Vagina (tissue), 2 donors: ENCODE data around the gene KIF23. TPM values are rescaled to one million over a fixed set of nuclear protein-coding genes. Genes with fewer than 3 reads are reported as not detected.
A peak's percentile ranks its signal among the peaks of the same experiment; 100 is the strongest.

Source experiments
- DNase-seq, 2 donors: peaks; one replicate each; pipeline ENCODE4 v3.0.0-alpha.2; 2017; ENCODE audit errors: extremely low spot score in 2 of 2
- H3K27ac ChIP-seq: fragments of 200-600 bp; sonication (generic); one replicate; pipeline ENCODE4 v1.5.1; 2019
- H3K27me3 ChIP-seq: fragments of 200-600 bp; sonication (generic); one replicate; pipeline ENCODE4 v1.5.1; 2019
- H3K36me3 ChIP-seq, 2 donors: fragments of 200-600 bp; sonication (generic); one replicate each; pipeline ENCODE4 v1.5.1; 2017 to 2019
- H3K4me1 ChIP-seq: fragments of 200-600 bp; sonication (generic); one replicate; pipeline ENCODE4 v1.5.1; 2019
- H3K4me3 ChIP-seq, 2 donors: fragments of 200-600 bp; sonication (generic); 1 replicate in 1 of 2; 2 replicates in 1 of 2; pipeline ENCODE4 v1.5.1; 2016 to 2019
- H3K9me3 ChIP-seq: fragments of 200-600 bp; sonication (generic); one replicate; pipeline ENCODE4 v1.5.1; 2019
- POLR2A ChIP-seq, 2 donors: fragments of 450-650 bp; IDR thresholded peaks; one replicate each; pipeline ENCODE4 v1.6.1; 2017; ENCODE audit warnings: antibody characterized with exemption in 2 of 2, mild to moderate bottlenecking in 2 of 2, moderate library complexity in 2 of 2
- POLR2AphosphoS5 ChIP-seq, 2 donors: sonication (generic); formaldehyde crosslinking; IDR thresholded peaks; one replicate each; pipeline ENCODE4 v1.9.0; 2017; ENCODE audit warnings: antibody characterized with exemption in 2 of 2, mild to moderate bottlenecking in 2 of 2, low read depth in 1 of 2; ENCODE audit not compliant: insufficient read depth in 1 of 2
- intact Hi-C: fragments of 100-400 bp; cut with DNase I; formaldehyde crosslinking; loops from one replicate; pipeline ENCODE4 v1.15.1; 2023
- total RNA-seq: library from RNA; depleted of rRNA; stranded (reverse); fragments of >200 nt; gene quantifications from one replicate; pipeline ENCODE4 v1.2.3, GENCODE V29; 2016
- TF ChIP-seq, protein P1 (sequence below), 3 experiments: fragments of 450-650 bp in 2 of 3; fragments of 200-600 bp in 1 of 3; sonication (generic) in 1 of 3; IDR thresholded peaks; one replicate each; pipeline ENCODE4 v1.5.1; 2017 to 2019; ENCODE audit warnings: antibody characterized with exemption in 3 of 3, mild to moderate bottlenecking in 2 of 3, moderate library complexity in 2 of 3

Gene KIF23
- total RNA-seq, 1 donor from 2014 or later, result 7.4 TPM

DNA sequence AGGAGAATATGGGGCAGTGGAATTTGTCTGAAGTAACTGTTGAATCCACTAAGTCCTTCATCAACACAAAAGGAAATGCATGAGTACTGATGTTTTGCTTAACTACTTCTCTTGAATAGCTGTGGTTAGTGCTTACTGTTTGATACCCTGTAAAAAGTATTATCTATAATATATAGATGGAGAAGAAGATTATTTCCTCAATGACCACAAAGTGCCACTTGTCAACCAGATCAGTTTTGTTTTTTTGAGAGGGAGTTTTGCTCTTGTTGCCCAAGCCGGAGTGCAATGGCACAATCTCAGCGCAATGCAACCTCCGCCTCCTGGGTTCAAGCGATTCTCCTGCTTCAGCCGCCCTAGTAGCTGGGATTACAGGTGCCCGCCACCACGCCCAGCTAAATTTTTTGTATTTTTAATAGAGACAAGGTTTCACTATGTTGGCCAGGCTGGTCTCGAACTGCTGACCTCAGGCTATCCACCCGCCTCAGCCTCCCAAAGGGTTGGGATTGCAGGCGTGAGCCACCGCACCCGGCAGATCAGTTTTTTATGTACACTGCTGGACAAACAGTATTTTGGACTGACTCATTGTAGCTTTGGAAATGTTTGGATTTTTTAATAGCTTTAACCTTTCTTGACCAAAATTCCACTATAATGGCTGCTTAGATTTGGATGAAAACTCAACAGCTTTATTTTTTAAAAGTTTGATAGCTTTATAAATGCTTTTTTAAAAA, 37.0 kb downstream of the KIF23 start:
- H3K36me3 ChIP-seq, result peaks cover 0 to 17% of the 10 kb centered on the region in 2 donors
- no peak overlapping the region for H3K4me3 ChIP-seq
- no peak for DNase-seq
- no peaks in the 10 kb centered on the region for H3K27me3 ChIP-seq
- intact Hi-C loops, result no loop called here
- no peaks in the 10 kb centered on the region for H3K9me3 ChIP-seq
- TF ChIP-seq, protein P1, sequence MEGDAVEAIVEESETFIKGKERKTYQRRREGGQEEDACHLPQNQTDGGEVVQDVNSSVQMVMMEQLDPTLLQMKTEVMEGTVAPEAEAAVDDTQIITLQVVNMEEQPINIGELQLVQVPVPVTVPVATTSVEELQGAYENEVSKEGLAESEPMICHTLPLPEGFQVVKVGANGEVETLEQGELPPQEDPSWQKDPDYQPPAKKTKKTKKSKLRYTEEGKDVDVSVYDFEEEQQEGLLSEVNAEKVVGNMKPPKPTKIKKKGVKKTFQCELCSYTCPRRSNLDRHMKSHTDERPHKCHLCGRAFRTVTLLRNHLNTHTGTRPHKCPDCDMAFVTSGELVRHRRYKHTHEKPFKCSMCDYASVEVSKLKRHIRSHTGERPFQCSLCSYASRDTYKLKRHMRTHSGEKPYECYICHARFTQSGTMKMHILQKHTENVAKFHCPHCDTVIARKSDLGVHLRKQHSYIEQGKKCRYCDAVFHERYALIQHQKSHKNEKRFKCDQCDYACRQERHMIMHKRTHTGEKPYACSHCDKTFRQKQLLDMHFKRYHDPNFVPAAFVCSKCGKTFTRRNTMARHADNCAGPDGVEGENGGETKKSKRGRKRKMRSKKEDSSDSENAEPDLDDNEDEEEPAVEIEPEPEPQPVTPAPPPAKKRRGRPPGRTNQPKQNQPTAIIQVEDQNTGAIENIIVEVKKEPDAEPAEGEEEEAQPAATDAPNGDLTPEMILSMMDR (IDR thresholded peaks at IDR 0.05), result no peak
- TF ChIP-seq POLR2AphosphoS5 (IDR thresholded peaks at IDR 0.05; ENCODE audit: insufficient read depth in 1 of 2, low read depth in 1 of 2) (no peak), POLR2A (IDR thresholded peaks at IDR 0.05) (no peak)
- H3K27ac ChIP-seq, result peak overlapping the region; percentile 95
- peaks cover 40% of the 10 kb centered on the region for H3K4me1 ChIP-seq

DNA sequence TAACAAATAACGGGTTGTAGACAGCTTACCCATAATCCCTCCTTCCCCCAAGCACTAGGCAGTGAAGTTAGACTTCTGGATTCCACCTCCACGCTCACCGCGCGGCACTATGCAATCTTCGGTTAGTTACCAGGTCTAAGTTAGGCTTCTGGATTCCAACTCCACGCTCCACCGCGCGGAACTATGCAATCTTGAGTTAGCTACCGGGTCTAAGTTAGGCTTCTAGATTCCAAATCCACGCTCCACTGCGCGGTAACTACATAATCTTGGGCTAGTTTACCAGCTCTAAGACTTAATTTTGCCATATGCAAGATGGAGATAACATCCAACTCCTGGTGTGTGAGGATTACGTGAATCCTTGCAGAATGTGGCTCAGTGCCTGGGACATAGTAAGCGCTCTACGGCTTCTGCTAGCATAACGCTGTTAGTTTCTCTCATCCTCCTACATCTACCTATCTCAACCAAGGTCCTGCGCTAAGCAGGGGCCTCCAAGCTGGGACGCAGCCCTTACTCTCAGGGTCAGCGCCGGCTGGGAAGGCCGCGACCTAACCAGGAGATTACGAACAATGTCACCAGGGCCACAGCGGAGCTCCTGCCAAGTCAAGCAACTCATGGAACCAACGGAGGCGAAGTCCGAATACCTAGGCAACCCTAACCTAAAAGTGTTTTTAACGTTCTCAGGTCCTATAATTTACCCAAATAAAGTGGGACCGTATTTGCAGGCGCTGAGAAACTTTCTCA, 38.0 kb downstream of the KIF23 start:
- DNase-seq, result no peak
- Histone ChIP-seq H3K9me3 (no peaks in the 10 kb centered on the region), H3K27ac (peak overlapping the region; percentile 95), H3K4me1 (peaks cover 40% of the 10 kb centered on the region), H3K4me3 (peak overlapping the region; percentile 93 to 99), H3K36me3 (peaks cover 0 to 26% of the 10 kb centered on the region in 2 donors), H3K27me3 (no peaks in the 10 kb centered on the region)
- intact Hi-C loops, result no loop called here
- TF ChIP-seq POLR2AphosphoS5 (IDR thresholded peaks at IDR 0.05; ENCODE audit: insufficient read depth in 1 of 2, low read depth in 1 of 2) (peak in 1 of 2 donors; percentile 89), POLR2A (IDR thresholded peaks at IDR 0.05) (no peak)

DNA sequence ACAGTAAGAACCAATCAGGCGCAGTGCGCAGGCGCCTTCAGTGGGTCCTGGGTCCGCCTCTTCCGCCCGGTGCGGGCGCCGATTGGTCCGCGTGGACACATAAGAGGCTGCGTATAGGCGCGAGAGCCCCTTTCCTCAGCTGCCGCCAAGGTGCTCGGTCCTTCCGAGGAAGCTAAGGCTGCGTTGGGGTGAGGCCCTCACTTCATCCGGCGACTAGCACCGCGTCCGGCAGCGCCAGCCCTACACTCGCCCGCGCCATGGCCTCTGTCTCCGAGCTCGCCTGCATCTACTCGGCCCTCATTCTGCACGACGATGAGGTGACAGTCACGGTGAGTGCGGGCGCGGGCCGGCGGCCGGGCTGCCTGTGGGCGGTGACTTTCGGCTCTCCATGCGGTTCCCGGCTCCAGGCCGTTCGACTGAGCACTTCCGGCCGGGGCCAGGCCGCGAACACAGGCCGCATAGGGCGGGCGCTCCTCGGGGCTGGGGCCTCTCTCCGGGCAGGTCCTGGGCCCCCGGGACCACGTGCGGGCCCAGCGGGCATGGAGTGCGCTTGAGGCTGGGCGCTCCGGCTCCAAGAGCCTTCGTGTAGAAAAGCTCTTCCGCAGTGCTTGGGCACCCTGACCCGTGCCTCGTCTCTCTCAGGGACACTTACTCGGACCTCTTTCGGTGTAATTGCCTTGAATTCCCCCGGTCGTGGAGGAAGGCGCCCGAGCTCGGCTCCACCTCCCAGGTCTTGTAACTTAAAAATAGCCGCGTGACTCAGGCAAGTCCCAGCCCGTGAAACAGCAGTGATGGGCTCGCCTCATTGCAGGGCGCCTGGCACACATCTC, 38.8 kb downstream of the KIF23 start, which contains the start of gene RPLP1:
Gene RPLP1 (plus strand): TSS at position 127 of the 830 bp plus-strand sequence. CDS start 131 bp downstream, at position 258.
- DNase-seq, result peak in 1 of 2 donors; percentile 98
- intact Hi-C loops, result no loop called here
- H3K9me3 ChIP-seq, result no peaks in the 10 kb centered on the region

DNA sequence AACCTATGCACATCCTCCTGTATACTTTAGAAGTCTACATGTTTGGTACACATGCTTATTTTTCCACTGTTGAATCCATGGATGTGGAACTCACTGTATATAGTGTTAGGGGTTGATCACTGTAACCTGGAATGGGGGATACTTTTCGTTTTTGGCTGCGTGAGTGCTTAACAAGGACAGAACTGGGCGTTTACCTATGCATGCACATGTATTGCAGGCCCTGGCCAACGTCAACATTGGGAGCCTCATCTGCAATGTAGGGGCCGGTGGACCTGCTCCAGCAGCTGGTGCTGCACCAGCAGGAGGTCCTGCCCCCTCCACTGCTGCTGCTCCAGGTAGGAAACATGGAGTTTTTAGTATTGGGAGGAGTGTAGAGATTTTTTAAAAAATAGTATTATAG, 40.8 kb downstream of the KIF23 start:
- peaks cover 40% of the 10 kb centered on the region for H3K4me1 ChIP-seq
- no peaks in the 10 kb centered on the region for H3K27me3 ChIP-seq
- H3K9me3 ChIP-seq, result no peaks in the 10 kb centered on the region
- H3K36me3 ChIP-seq, result peaks cover 0 to 26% of the 10 kb centered on the region in 2 donors
- intact Hi-C loops, result no loop called here
- H3K27ac ChIP-seq, result peak overlapping the region; percentile 95
- TF ChIP-seq POLR2A (IDR thresholded peaks at IDR 0.05), result no peak
- TF ChIP-seq, protein P1 (IDR thresholded peaks at IDR 0.05), result no peak
- H3K4me3 ChIP-seq, result peak overlapping the region in 1 of 2 donors; percentile 93
- no peak for DNase-seq

More for the DNA sequence above, 38.8 kb downstream of the KIF23 start, which contains the start of gene RPLP1:
- peaks cover 0 to 26% of the 10 kb centered on the region in 2 donors for H3K36me3 ChIP-seq
- H3K4me3 ChIP-seq, result peak within 1 kb of the TSS; percentile 93 to 99
- H3K27me3 ChIP-seq, result no peaks in the 10 kb centered on the region
- H3K27ac ChIP-seq, result peak within 1 kb of the TSS; percentile 95
- H3K4me1 ChIP-seq, result peaks cover 40% of the 10 kb centered on the region
- TF ChIP-seq POLR2A (IDR thresholded peaks at IDR 0.05) (peak in 1 of 2 donors; percentile 64), POLR2AphosphoS5 (IDR thresholded peaks at IDR 0.05; ENCODE audit: insufficient read depth in 1 of 2, low read depth in 1 of 2) (peak; percentile 13 to 99)
- TF ChIP-seq, protein P1 (IDR thresholded peaks at IDR 0.05), result no peak
